Astrocyte (in vitro differentiated cells and primary cell): Measurements from ENCODE around the gene KRT33A. TPM values are rescaled to one million over a fixed set of nuclear protein-coding genes. Genes with fewer than 3 reads are reported as not detected.

ENCODE experiments used
- DNase-seq: peaks from one replicate; pipeline ENCODE4 v3.0.0-alpha.2; 2010; ENCODE audit warnings: low read depth
- FAIRE-seq: peaks from 2 replicates; lab custom pipeline; 2011; peaks lifted over from hg19 to GRCh38; lab: Jason Lieb, UNC
- H2AFZ ChIP-seq: 2 replicates; pipeline ENCODE4 v1.6.0; 2012; ENCODE audit warnings: low read depth, low read length, inconsistent platforms
- H3K27ac ChIP-seq: 2 replicates; pipeline ENCODE4 v1.5.1; 2011; ENCODE audit warnings: low read depth, low read length, inconsistent platforms
- H3K27me3 ChIP-seq: 2 replicates; pipeline ENCODE4 v1.6.0; 2011; ENCODE audit warnings: low read length, inconsistent platforms; ENCODE audit not compliant: insufficient read depth
- H3K36me3 ChIP-seq: 2 replicates; pipeline ENCODE4 v1.5.1; 2011; ENCODE audit warnings: low read length, inconsistent platforms; ENCODE audit not compliant: insufficient read depth
- H3K4me1 ChIP-seq: 2 replicates; pipeline ENCODE4 v1.5.1; 2011; ENCODE audit warnings: low read length, inconsistent platforms; ENCODE audit not compliant: insufficient read depth
- H3K4me2 ChIP-seq: 2 replicates; pipeline ENCODE4 v1.6.0; 2012; ENCODE audit warnings: low read length, inconsistent platforms
- H3K4me3 ChIP-seq: 2 replicates; pipeline ENCODE4 v1.5.1; 2011; ENCODE audit warnings: low read depth, mild to moderate bottlenecking, low read length, inconsistent platforms; ENCODE audit not compliant: insufficient read depth
- H3K79me2 ChIP-seq: 2 replicates; pipeline ENCODE4 v1.6.0; 2012; ENCODE audit warnings: mild to moderate bottlenecking, low read length, inconsistent platforms; ENCODE audit not compliant: insufficient read depth
- H3K9ac ChIP-seq: 2 replicates; pipeline ENCODE4 v1.6.0; 2012; ENCODE audit warnings: mild to moderate bottlenecking, low read length, inconsistent platforms
- H3K9me3 ChIP-seq: 2 replicates; pipeline ENCODE4 v1.5.1; 2012; ENCODE audit warnings: low read depth, mild to moderate bottlenecking, low read length, inconsistent platforms; ENCODE audit not compliant: insufficient read depth
- H4K20me1 ChIP-seq: 2 replicates; pipeline ENCODE4 v1.6.0; 2012; ENCODE audit warnings: low read length, inconsistent platforms; ENCODE audit not compliant: insufficient read depth
- H3K27ac Mint-ChIP-seq: one replicate; pipeline ENCODE4 v1.8.0; 2021; ENCODE audit warnings: mild to moderate bottlenecking, mixed read lengths; ENCODE audit not compliant: unreplicated experiment
- H3K27me3 Mint-ChIP-seq: one replicate; pipeline ENCODE4 v1.8.0; 2021; ENCODE audit warnings: low read depth, mixed read lengths; ENCODE audit not compliant: unreplicated experiment
- H3K36me3 Mint-ChIP-seq: one replicate; pipeline ENCODE4 v1.8.0; 2021; ENCODE audit warnings: low read depth, mixed read lengths; ENCODE audit not compliant: unreplicated experiment
- H3K4me1 Mint-ChIP-seq: one replicate; pipeline ENCODE4 v1.8.0; 2021; ENCODE audit warnings: low read depth, mixed read lengths; ENCODE audit not compliant: unreplicated experiment
- H3K4me3 Mint-ChIP-seq: one replicate; pipeline ENCODE4 v1.8.0; 2021; ENCODE audit warnings: mild to moderate bottlenecking, moderate library complexity, mixed read lengths; ENCODE audit not compliant: unreplicated experiment
- H3K9me3 Mint-ChIP-seq: one replicate; pipeline ENCODE4 v1.8.0; 2021; ENCODE audit warnings: mild to moderate bottlenecking, mixed read lengths; ENCODE audit not compliant: unreplicated experiment
- EZH2 ChIP-seq: IDR thresholded peaks from 2 replicates; pipeline ENCODE4 v1.6.1; 2012; ENCODE audit warnings: mild to moderate bottlenecking, low read length, inconsistent platforms; ENCODE audit not compliant: insufficient read depth
- total RNA-seq: library from RNA; stranded (reverse); gene quantifications from 2 replicates; pipeline ENCODE4 v1.2.1, GENCODE V29; 2021
- TF ChIP-seq, protein P1 (sequence below): IDR thresholded peaks from 2 replicates; pipeline ENCODE4 v1.5.1; 2011; ENCODE audit warnings: low read depth, mild to moderate bottlenecking, inconsistent platforms, low read length, moderate library complexity; ENCODE audit not compliant: insufficient read depth

KRT33A gene
- total RNA-seq, 1 donor from 2014 or later: not detected

DNA sequence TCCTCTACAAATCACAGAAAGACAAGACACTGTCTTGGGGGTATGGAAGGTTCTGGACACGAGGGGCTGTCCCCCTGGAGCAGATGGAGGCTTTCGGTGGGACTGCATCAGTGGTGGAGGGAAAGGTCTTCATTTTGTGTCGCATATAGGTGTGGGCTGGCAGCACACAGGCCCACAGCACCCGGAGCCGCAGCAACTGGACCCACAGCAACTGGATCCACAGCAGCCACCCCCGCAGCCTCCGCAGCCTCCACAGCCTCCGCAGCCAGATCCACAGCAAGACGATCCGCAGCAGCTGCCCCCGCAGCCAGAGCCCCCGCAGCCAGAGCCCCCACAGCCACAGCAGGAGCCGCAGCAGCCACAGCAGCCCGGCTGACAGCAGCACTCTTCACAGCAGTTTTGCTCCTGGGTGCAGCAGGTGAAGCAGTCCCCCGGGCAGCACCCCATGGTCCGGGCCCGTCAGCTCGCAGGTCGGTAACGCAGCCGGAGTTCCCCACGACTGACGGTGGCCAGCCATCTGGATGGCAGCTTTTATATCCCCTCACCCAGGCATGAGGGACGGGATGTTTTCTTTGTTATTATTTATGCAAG is 35.3 kb downstream of the KRT33A start, which contains the start of gene KRTAP17-1:
TSS of gene KRTAP17-1 (minus strand) at position 507 of the 591 bp plus-strand sequence. CDS start at position 447, 60 bp downstream.
- Histone ChIP-seq H3K4me2 (no peak within 1 kb of the TSS), H3K4me3 (no peak within 1 kb of the TSS), H3K9me3 (no peaks in the 10 kb centered on the region), H2AFZ (no peak within 1 kb of the TSS), H3K4me1 (no peaks in the 10 kb centered on the region), H3K9ac (no peak within 1 kb of the TSS), H3K27ac (no peak within 1 kb of the TSS), H3K79me2 (no peaks in the 10 kb centered on the region), H3K27me3 (no peaks in the 10 kb centered on the region), H4K20me1 (no peaks in the 10 kb centered on the region), H3K36me3 (no peaks in the 10 kb centered on the region)
- no peak for DNase-seq
- no peak within 1 kb of the TSS for H3K4me3 Mint-ChIP-seq
- TF ChIP-seq EZH2: no peak
- TF ChIP-seq, protein P1, sequence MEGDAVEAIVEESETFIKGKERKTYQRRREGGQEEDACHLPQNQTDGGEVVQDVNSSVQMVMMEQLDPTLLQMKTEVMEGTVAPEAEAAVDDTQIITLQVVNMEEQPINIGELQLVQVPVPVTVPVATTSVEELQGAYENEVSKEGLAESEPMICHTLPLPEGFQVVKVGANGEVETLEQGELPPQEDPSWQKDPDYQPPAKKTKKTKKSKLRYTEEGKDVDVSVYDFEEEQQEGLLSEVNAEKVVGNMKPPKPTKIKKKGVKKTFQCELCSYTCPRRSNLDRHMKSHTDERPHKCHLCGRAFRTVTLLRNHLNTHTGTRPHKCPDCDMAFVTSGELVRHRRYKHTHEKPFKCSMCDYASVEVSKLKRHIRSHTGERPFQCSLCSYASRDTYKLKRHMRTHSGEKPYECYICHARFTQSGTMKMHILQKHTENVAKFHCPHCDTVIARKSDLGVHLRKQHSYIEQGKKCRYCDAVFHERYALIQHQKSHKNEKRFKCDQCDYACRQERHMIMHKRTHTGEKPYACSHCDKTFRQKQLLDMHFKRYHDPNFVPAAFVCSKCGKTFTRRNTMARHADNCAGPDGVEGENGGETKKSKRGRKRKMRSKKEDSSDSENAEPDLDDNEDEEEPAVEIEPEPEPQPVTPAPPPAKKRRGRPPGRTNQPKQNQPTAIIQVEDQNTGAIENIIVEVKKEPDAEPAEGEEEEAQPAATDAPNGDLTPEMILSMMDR: no peak
- H3K36me3 Mint-ChIP-seq: peaks cover 3% of the 10 kb centered on the region
- no peak for FAIRE-seq
- H3K27ac Mint-ChIP-seq: peak within 1 kb of the TSS; percentile 41
- no peaks in the 10 kb centered on the region for H3K4me1 Mint-ChIP-seq
- H3K27me3 Mint-ChIP-seq: peaks cover 27% of the 10 kb centered on the region
- peaks cover 6% of the 10 kb centered on the region for H3K9me3 Mint-ChIP-seq

GRCh38 chr17:41311111-41311510 is 39.5 kb downstream of the KRT33A start:
- Histone ChIP-seq H3K4me2 (no peak overlapping the region), H3K79me2 (no peaks in the 10 kb centered on the region), H3K36me3 (no peaks in the 10 kb centered on the region), H3K27me3 (no peaks in the 10 kb centered on the region), H3K9ac (no peak overlapping the region), H4K20me1 (no peaks in the 10 kb centered on the region), H3K27ac (no peak overlapping the region), H3K4me1 (peaks cover 16% of the 10 kb centered on the region), H2AFZ (no peak overlapping the region), H3K9me3 (no peaks in the 10 kb centered on the region), H3K4me3 (no peak overlapping the region)
- FAIRE-seq: no peak
- Mint-ChIP-seq H3K27ac (no peak overlapping the region), H3K4me1 (no peaks in the 10 kb centered on the region), H3K4me3 (no peak overlapping the region), H3K9me3 (peaks cover 8% of the 10 kb centered on the region), H3K36me3 (no peaks in the 10 kb centered on the region), H3K27me3 (peaks cover 49% of the 10 kb centered on the region)
- TF ChIP-seq, protein P1: no peak
- TF ChIP-seq EZH2: no peak
- DNase-seq: no peak

GRCh38 chr17:41308918-41309359 is 41.7 kb downstream of the KRT33A start, which contains the start of gene KRTAP16-1:
KRTAP16-1 (minus strand) TSS chr17:41309309; CDS start chr17:41309253, 56 bp downstream.
- Mint-ChIP-seq H3K9me3 (peaks cover 8% of the 10 kb centered on the region), H3K36me3 (no peaks in the 10 kb centered on the region), H3K27me3 (peaks cover 40% of the 10 kb centered on the region), H3K27ac (no peak within 1 kb of the TSS), H3K4me1 (no peaks in the 10 kb centered on the region), H3K4me3 (no peak within 1 kb of the TSS)
- Histone ChIP-seq H3K27ac (no peak within 1 kb of the TSS), H3K36me3 (no peaks in the 10 kb centered on the region), H3K27me3 (no peaks in the 10 kb centered on the region), H3K4me1 (peaks cover 16% of the 10 kb centered on the region), H3K79me2 (no peaks in the 10 kb centered on the region), H4K20me1 (no peaks in the 10 kb centered on the region), H3K4me2 (peak within 1 kb of the TSS; percentile 54), H2AFZ (peak within 1 kb of the TSS; percentile 57), H3K9me3 (no peaks in the 10 kb centered on the region), H3K4me3 (no peak within 1 kb of the TSS), H3K9ac (no peak within 1 kb of the TSS)
- FAIRE-seq (no peak), DNase-seq (no peak)
- TF ChIP-seq EZH2: no peak
- TF ChIP-seq, protein P1: no peak
